Measurements from ENCODE around the gene SEC11C. TPM values are rescaled to one million over a fixed set of nuclear protein-coding genes. Genes with fewer than 3 reads are reported as not detected.
"Not testable (repeated sequence)": the region's sequence is repeated elsewhere in the genome, so short reads cannot be mapped to it uniquely, and the experiment has no call there.

Gene SEC11C
- polyA plus RNA-seq (2013, experiment 1 of 2; ENCODE audit: insufficient read length): 28.1 TPM
- polyA plus RNA-seq (2013, experiment 2 of 2; ENCODE audit: insufficient read length): 27.5 TPM

- DNase-seq: peak; percentile 95
These were observed at the start of gene SEC11C for GRCh38 chr18:59139615-59140301. SEC11C (plus strand) TSS chr18:59139884; CDS start chr18:59139949, 65 bp downstream.

GRCh38 chr18:59090966-59091603 is 48.6 kb upstream of the SEC11C start:
- no peak for DNase-seq

- DNase-seq: no peak
These were observed 46.0 kb upstream of the SEC11C start for GRCh38 chr18:59093668-59094067.

- no peak for DNase-seq
These were observed 45.1 kb upstream of the SEC11C start for GRCh38 chr18:59094569-59094968.

GRCh38 chr18:59096098-59096789 is 43.4 kb upstream of the SEC11C start:
- DNase-seq: no peak

- DNase-seq: no peak
These were observed 37.8 kb upstream of the SEC11C start for GRCh38 chr18:59101830-59102414.

- peak; percentile 25 for DNase-seq
These were observed 30.3 kb upstream of the SEC11C start for GRCh38 chr18:59109375-59109774.

- no peak for DNase-seq
These were observed 25.5 kb upstream of the SEC11C start for GRCh38 chr18:59114160-59114559.

- DNase-seq: peak; percentile 90
These were observed 15.9 kb upstream of the SEC11C start for GRCh38 chr18:59123588-59124369.

- DNase-seq: no peak
These were observed 15.3 kb upstream of the SEC11C start for GRCh38 chr18:59124370-59124704.

- DNase-seq: no peak
These were observed 12.6 kb upstream of the SEC11C start for GRCh38 chr18:59127047-59127446.

GRCh38 chr18:59129951-59130703 is 9.6 kb upstream of the SEC11C start:
- no peak for DNase-seq

GRCh38 chr18:59132810-59133465 is 6.7 kb upstream of the SEC11C start:
- DNase-seq: no peak

- peak; percentile 84 for DNase-seq
These were observed 431 bp upstream of the SEC11C start for GRCh38 chr18:59139291-59139614.

- peak; percentile 23 for DNase-seq
These were observed 710 bp downstream of the SEC11C start for GRCh38 chr18:59140302-59140885.

- no peak for DNase-seq
These were observed 1.8 kb downstream of the SEC11C start for GRCh38 chr18:59141294-59142068.

GRCh38 chr18:59142274-59142673 is 2.6 kb downstream of the SEC11C start:
- no peak for DNase-seq

GRCh38 chr18:59142800-59143416 is 3.2 kb downstream of the SEC11C start:
- DNase-seq: not testable (repeated sequence)

- DNase-seq: peak; percentile 39
These were observed 3.8 kb downstream of the SEC11C start for GRCh38 chr18:59143441-59143840.

GRCh38 chr18:59144483-59144882 is 4.8 kb downstream of the SEC11C start:
- no peak for DNase-seq

Measured in fibroblast of skin of scalp (primary cell).